ENCODE results near the gene FARP1.

- TF ChIP-seq HDAC2 (IDR thresholded peaks at IDR 0.05), result no peak
- no peak for TF ChIP-seq ZSCAN20 (CRISPR knock-in tag; IDR thresholded peaks at IDR 0.05)
- no peak for TF ChIP-seq POLR2A (IDR thresholded peaks at IDR 0.05; ENCODE audit: low read length)
- no peak for TF ChIP-seq CTCF (IDR thresholded peaks at IDR 0.05)
- no peak for TF ChIP-seq REST (IDR thresholded peaks at IDR 0.05)
- TF ChIP-seq RFX5 (IDR thresholded peaks at IDR 0.05), result no peak
- TF ChIP-seq ZFP36 (IDR thresholded peaks at IDR 0.05; ENCODE audit: borderline replicate concordance, partially characterized antibody), result no peak
- no peak for TF ChIP-seq HOXA7 (CRISPR knock-in tag; IDR thresholded peaks at IDR 0.05)
- TF ChIP-seq MYC (IDR thresholded peaks at IDR 0.05; ENCODE audit: borderline replicate concordance, low read length), result no peak
- TF ChIP-seq NPAS2 (CRISPR knock-in tag; IDR thresholded peaks at IDR 0.05; ENCODE audit: borderline replicate concordance), result no peak
- TF ChIP-seq MAFK (IDR thresholded peaks at IDR 0.05; ENCODE audit: partially characterized antibody), result no peak
These were observed 4.6 kb downstream of the FARP1 start for GRCh38 chr13:98147521-98147920.

Measured in A549 (cell line).